Rectal smooth muscle tissue (tissue), 1 donor: ENCODE data around the gene ZBTB7B.

Experiments used
- H3K27ac ChIP-seq: one replicate; pipeline ENCODE4 v1.7.0; 2013; ENCODE audit warnings: low read depth, low read length, inconsistent platforms
- H3K27me3 ChIP-seq: one replicate; pipeline ENCODE4 v1.7.0; 2013; ENCODE audit warnings: low read length; ENCODE audit not compliant: control insufficient read depth, insufficient read depth
- H3K36me3 ChIP-seq: one replicate; pipeline ENCODE4 v1.7.0; 2013; ENCODE audit warnings: low read length; ENCODE audit not compliant: control insufficient read depth, insufficient read depth
- H3K4me1 ChIP-seq: one replicate; pipeline ENCODE4 v1.7.0; 2013; ENCODE audit warnings: low read length; ENCODE audit not compliant: control insufficient read depth, insufficient read depth
- H3K4me3 ChIP-seq: one replicate; pipeline ENCODE4 v1.7.0; 2013; ENCODE audit warnings: low read length
- H3K9ac ChIP-seq: one replicate; pipeline ENCODE4 v1.7.0; 2013; ENCODE audit warnings: low read length

ZBTB7B gene

GRCh38 chr1:155035936-155036335, 33.3 kb downstream of the ZBTB7B start:
- Histone ChIP-seq H3K4me3 (no peak overlapping the region), H3K27ac (no peak overlapping the region)

GRCh38 chr1:155037043-155037442, 34.4 kb downstream of the ZBTB7B start:
- Histone ChIP-seq H3K27ac (no peak overlapping the region), H3K27me3 (no peaks in the 10 kb centered on the region), H3K4me3 (no peak overlapping the region), H3K4me1 (no peaks in the 10 kb centered on the region), H3K36me3 (no peaks in the 10 kb centered on the region), H3K9ac (no peak overlapping the region)

More at GRCh38 chr1:155035936-155036335, 33.3 kb downstream of the ZBTB7B start:
- H3K36me3 ChIP-seq: no peaks in the 10 kb centered on the region
- H3K4me1 ChIP-seq: no peaks in the 10 kb centered on the region
- H3K9ac ChIP-seq: no peak overlapping the region
- H3K27me3 ChIP-seq: no peaks in the 10 kb centered on the region

- no peak overlapping the region for H3K27ac ChIP-seq
- no peaks in the 10 kb centered on the region for H3K36me3 ChIP-seq
- H3K4me3 ChIP-seq: no peak overlapping the region
- no peaks in the 10 kb centered on the region for H3K4me1 ChIP-seq
- H3K27me3 ChIP-seq: no peaks in the 10 kb centered on the region
- H3K9ac ChIP-seq: no peak overlapping the region
Measured at GRCh38 chr1:155037851-155038441, 35.3 kb downstream of the ZBTB7B start.

GRCh38 chr1:155038602-155039307, 36.2 kb downstream of the ZBTB7B start:
- Histone ChIP-seq H3K4me3 (no peak overlapping the region), H3K9ac (no peak overlapping the region), H3K27ac (no peak overlapping the region), H3K27me3 (no peaks in the 10 kb centered on the region), H3K4me1 (no peaks in the 10 kb centered on the region), H3K36me3 (no peaks in the 10 kb centered on the region)

- no peak overlapping the region for H3K27ac ChIP-seq
- H3K9ac ChIP-seq: no peak overlapping the region
- no peaks in the 10 kb centered on the region for H3K4me1 ChIP-seq
Measured at GRCh38 chr1:155039308-155039669, 36.7 kb downstream of the ZBTB7B start.

GRCh38 chr1:155040358-155041093, 37.9 kb downstream of the ZBTB7B start:
- no peak overlapping the region for H3K4me3 ChIP-seq
- no peaks in the 10 kb centered on the region for H3K4me1 ChIP-seq
- no peak overlapping the region for H3K27ac ChIP-seq
- H3K36me3 ChIP-seq: no peaks in the 10 kb centered on the region
- no peaks in the 10 kb centered on the region for H3K27me3 ChIP-seq
- no peak overlapping the region for H3K9ac ChIP-seq

More at GRCh38 chr1:155039308-155039669, 36.7 kb downstream of the ZBTB7B start:
- Histone ChIP-seq H3K4me3 (no peak overlapping the region), H3K36me3 (no peaks in the 10 kb centered on the region), H3K27me3 (no peaks in the 10 kb centered on the region)

GRCh38 chr1:155042789-155043188, 40.2 kb downstream of the ZBTB7B start:
- H3K4me3 ChIP-seq: no peak overlapping the region
- H3K9ac ChIP-seq: no peak overlapping the region
- H3K27me3 ChIP-seq: no peaks in the 10 kb centered on the region
- H3K4me1 ChIP-seq: no peaks in the 10 kb centered on the region
- no peak overlapping the region for H3K27ac ChIP-seq
- no peaks in the 10 kb centered on the region for H3K36me3 ChIP-seq

- Histone ChIP-seq H3K36me3 (no peaks in the 10 kb centered on the region), H3K4me1 (no peaks in the 10 kb centered on the region), H3K4me3 (no peak overlapping the region), H3K27me3 (no peaks in the 10 kb centered on the region), H3K27ac (no peak overlapping the region), H3K9ac (no peak overlapping the region)
Measured at GRCh38 chr1:155043301-155043702, 40.7 kb downstream of the ZBTB7B start.

GRCh38 chr1:155043793-155044192, 41.2 kb downstream of the ZBTB7B start:
- Histone ChIP-seq H3K36me3 (no peaks in the 10 kb centered on the region), H3K9ac (no peak overlapping the region), H3K4me3 (no peak overlapping the region), H3K4me1 (no peaks in the 10 kb centered on the region), H3K27ac (no peak overlapping the region), H3K27me3 (no peaks in the 10 kb centered on the region)

GRCh38 chr1:155044365-155044764, 41.8 kb downstream of the ZBTB7B start:
- no peaks in the 10 kb centered on the region for H3K36me3 ChIP-seq
- H3K4me3 ChIP-seq: no peak overlapping the region
- no peaks in the 10 kb centered on the region for H3K4me1 ChIP-seq
- H3K27me3 ChIP-seq: no peaks in the 10 kb centered on the region
- H3K27ac ChIP-seq: no peak overlapping the region
- no peak overlapping the region for H3K9ac ChIP-seq

- H3K27me3 ChIP-seq: no peaks in the 10 kb centered on the region
- H3K36me3 ChIP-seq: no peaks in the 10 kb centered on the region
- no peak overlapping the region for H3K27ac ChIP-seq
- H3K4me1 ChIP-seq: peaks cover 4% of the 10 kb centered on the region
- no peak overlapping the region for H3K9ac ChIP-seq
- no peak overlapping the region for H3K4me3 ChIP-seq
Measured at GRCh38 chr1:155044812-155045657, 42.4 kb downstream of the ZBTB7B start.
